GM12892 (cell line): ENCODE results near the gene GALNT11.

Experiments
- POLR2A ChIP-seq: IDR thresholded peaks from 2 replicates; pipeline ENCODE4 v1.6.1; 2011; ENCODE audit warnings: low read depth, low read length, control low read depth
- POLR2AphosphoS5 ChIP-seq: IDR thresholded peaks from 2 replicates; pipeline ENCODE4 v1.6.1; 2011; ENCODE audit warnings: low read depth, low read length, control low read depth
- TAF1 ChIP-seq: IDR thresholded peaks from 2 replicates; pipeline ENCODE4 v1.6.1; 2011; ENCODE audit warnings: low read depth, mild to moderate bottlenecking, control low read depth, low read length, borderline replicate concordance

DNA sequence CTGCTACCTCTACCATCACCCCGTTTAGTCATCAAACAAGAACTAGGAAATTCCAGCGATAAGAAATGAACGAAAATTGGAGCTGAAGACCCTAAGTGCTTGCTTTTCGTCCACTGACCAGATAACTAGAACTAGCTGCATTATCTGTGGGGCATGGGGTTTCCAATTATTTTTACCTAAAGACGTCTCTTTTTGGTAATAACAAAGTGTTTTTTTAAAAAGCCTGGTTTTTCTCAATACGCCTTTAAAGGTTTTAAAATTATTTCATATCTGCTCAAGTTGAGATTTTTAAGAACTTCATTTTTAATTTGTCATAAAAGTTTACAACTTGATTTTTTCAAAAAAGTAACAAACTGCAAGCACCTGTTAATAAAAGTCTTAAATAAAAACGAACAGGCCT, 104.2 kb downstream of the GALNT11 start:
- TF ChIP-seq TAF1 (no peak), POLR2A (no peak), POLR2AphosphoS5 (no peak)
